WTC11 (cell line): ENCODE data around the gene RNF31. TPM values are rescaled to one million over a fixed set of nuclear protein-coding genes. Genes with fewer than 3 reads are reported as not detected.

Source experiments
- ATAC-seq: fragments of 200-7000 bp; cut with Tn5 transposase; 2 replicates; pipeline ENCODE4 v1.10.0; 2021; ENCODE audit warnings: mild to moderate bottlenecking, moderate library complexity
- CTCF ChIA-PET: fragments of 300-600 bp; sonication (Branson Sonifier 250); formaldehyde crosslinking; loops from one replicate; lab custom pipeline; 2021; ENCODE audit warnings: antibody characterized with exemption; lab: Charles Lee
- POLR2A ChIA-PET: fragments of 350-600 bp; sonication (Branson Sonifier 250); formaldehyde crosslinking; loops from one replicate; lab custom pipeline; 2021; ENCODE audit warnings: antibody characterized with exemption; lab: Charles Lee
- DNase-seq: peaks from one replicate; pipeline ENCODE4 v3.0.0; 2021; ENCODE audit warnings: low spot score
- H3K27ac Mint-ChIP-seq: 2 replicates; pipeline ENCODE4 v1.8.0; 2021; ENCODE audit warnings: mixed read lengths
- H3K27me3 Mint-ChIP-seq: 2 replicates; pipeline ENCODE4 v1.8.0; 2021; ENCODE audit warnings: low read depth, mild to moderate bottlenecking, moderate library complexity, mixed read lengths
- H3K36me3 Mint-ChIP-seq: 2 replicates; pipeline ENCODE4 v1.8.0; 2021; ENCODE audit warnings: mixed read lengths
- H3K4me1 Mint-ChIP-seq: 2 replicates; pipeline ENCODE4 v1.8.0; 2022; ENCODE audit warnings: mixed read lengths
- H3K4me3 Mint-ChIP-seq: 2 replicates; pipeline ENCODE4 v1.8.0; 2021; ENCODE audit warnings: mild to moderate bottlenecking, moderate library complexity, mixed read lengths
- H3K9me3 Mint-ChIP-seq: 2 replicates; pipeline ENCODE4 v1.8.0; 2021; ENCODE audit warnings: mixed read lengths
- AR ChIP-seq: fragments of 250-450 bp; sonication (Bioruptor Pico); IDR thresholded peaks from 2 replicates; pipeline ENCODE4 v1.9.0; 2021; ENCODE audit warnings: mild to moderate bottlenecking
- ARID4B ChIP-seq: sonication (generic); formaldehyde crosslinking; IDR thresholded peaks from 2 replicates; pipeline ENCODE4 v1.8.0; 2023; ENCODE audit warnings: missing genetic modification reagents, mild to moderate bottlenecking, borderline replicate concordance
- CREM ChIP-seq: sonication (generic); formaldehyde crosslinking; IDR thresholded peaks from 2 replicates; pipeline ENCODE4 v1.8.1; 2022; ENCODE audit warnings: mild to moderate bottlenecking, missing genetic modification reagents, moderate library complexity
- E2F1 ChIP-seq: sonication (generic); formaldehyde crosslinking; IDR thresholded peaks from 2 replicates; pipeline ENCODE4 v1.8.0; 2022; ENCODE audit warnings: mild to moderate bottlenecking, missing genetic modification reagents
- FOXK1 ChIP-seq: sonication (generic); formaldehyde crosslinking; IDR thresholded peaks from 2 replicates; pipeline ENCODE4 v1.8.0; 2022; ENCODE audit warnings: mild to moderate bottlenecking, moderate library complexity, missing genetic modification reagents
- HMGA2 ChIP-seq: fragments of 250-450 bp; sonication (Bioruptor Pico); IDR thresholded peaks from 2 replicates; pipeline ENCODE4 v1.4.0; 2021; ENCODE audit warnings: mild to moderate bottlenecking, moderate library complexity
- KAT7 ChIP-seq: sonication (generic); formaldehyde crosslinking; IDR thresholded peaks from 2 replicates; pipeline ENCODE4 v1.8.1; 2023; ENCODE audit warnings: missing genetic modification reagents, mild to moderate bottlenecking, borderline replicate concordance
- NFYB ChIP-seq: sonication (generic); formaldehyde crosslinking; conservative IDR thresholded peaks from 2 replicates; pipeline ENCODE4 v1.8.0; 2022; ENCODE audit warnings: low read depth, missing genetic modification reagents
- SP1 ChIP-seq: sonication (generic); formaldehyde crosslinking; conservative IDR thresholded peaks from 2 replicates; pipeline ENCODE4 v1.8.1; 2022; ENCODE audit warnings: missing genetic modification reagents
- TEAD4 ChIP-seq: sonication (generic); formaldehyde crosslinking; IDR thresholded peaks from 2 replicates; pipeline ENCODE4 v1.8.0; 2022; ENCODE audit warnings: mild to moderate bottlenecking, missing genetic modification reagents
- ZMAT4 ChIP-seq: fragments of 250-450 bp; sonication (Bioruptor Pico); IDR thresholded peaks from 2 replicates; pipeline ENCODE4 v1.9.0; 2021; ENCODE audit warnings: mild to moderate bottlenecking
- ZNF232 ChIP-seq: sonication (generic); formaldehyde crosslinking; IDR thresholded peaks from 2 replicates; pipeline ENCODE4 v1.8.0; 2022; ENCODE audit warnings: mild to moderate bottlenecking, missing genetic modification reagents
- ZNF263 ChIP-seq: sonication (generic); formaldehyde crosslinking; IDR thresholded peaks from 2 replicates; pipeline ENCODE4 v1.8.1; 2022; ENCODE audit warnings: low read depth, mild to moderate bottlenecking, moderate library complexity, missing genetic modification reagents
- ZNF416 ChIP-seq: fragments of 250-450 bp; sonication (Bioruptor Pico); IDR thresholded peaks from 2 replicates; pipeline ENCODE4 v1.9.0; 2021; ENCODE audit warnings: mild to moderate bottlenecking, inconsistent platforms
- ZNF423 ChIP-seq: fragments of 250-450 bp; sonication (Bioruptor Pico); IDR thresholded peaks from 2 replicates; pipeline ENCODE4 v2.1.2; 2022; ENCODE audit warnings: mild to moderate bottlenecking, moderate library complexity
- total RNA-seq: library from RNA; stranded (reverse); gene quantifications from 3 replicates; pipeline ENCODE4 v1.2.3, GENCODE V29; 2021

RNF31 gene
- total RNA-seq, 1 experiment from 2014 or later: 86.2 TPM

GRCh38 chr14:24157331-24157730 is 10.0 kb downstream of the RNF31 start:
- Mint-ChIP-seq H3K4me3 (no peak overlapping the region), H3K9me3 (no peaks in the 10 kb centered on the region), H3K27me3 (no peaks in the 10 kb centered on the region), H3K27ac (no peak overlapping the region), H3K36me3 (peaks cover 49% of the 10 kb centered on the region)
- POLR2A ChIA-PET: no interaction called here
- DNase-seq: no peak
- no peak for ATAC-seq
- no peak for TF ChIP-seq ZNF416 (CRISPR knock-in tag)
- no peak for TF ChIP-seq NFYB (CRISPR knock-in tag)
- no peak for TF ChIP-seq ZNF423
- no peak for TF ChIP-seq ZNF232
- TF ChIP-seq, all 79 proteins: peak for 0
- CTCF ChIA-PET: no interaction called here
- peaks cover 13% of the 10 kb centered on the region for H3K4me1 Mint-ChIP-seq

GRCh38 chr14:24159777-24160498 is 12.6 kb downstream of the RNF31 start:
- Mint-ChIP-seq H3K27me3 (no peaks in the 10 kb centered on the region), H3K4me1 (peaks cover 13% of the 10 kb centered on the region), H3K4me3 (no peak overlapping the region), H3K36me3 (peaks cover 44% of the 10 kb centered on the region), H3K27ac (no peak overlapping the region), H3K9me3 (no peaks in the 10 kb centered on the region)
- TF ChIP-seq E2F1 (CRISPR knock-in tag) (no peak), ZMAT4 (CRISPR knock-in tag) (no peak), ARID4B (CRISPR knock-in tag) (no peak), FOXK1 (CRISPR knock-in tag) (no peak)
- no peak for DNase-seq
- no peak for ATAC-seq
- POLR2A ChIA-PET: interaction anchor here (1.5 to 2.3 kb wide), 5 partner anchors 9 to 64 kb away, joined by 4 to 13 read pairs (median 7); partner anchors contain the start of genes DCAF11, IPO4, NRL and PSME2
- CTCF ChIA-PET: interaction anchor here (0.7 to 2.7 kb wide), 20 partner anchors 9 to 272 kb away, joined by 3 to 42 read pairs (median 14); partner anchors contain the start of genes CHMP4A, DCAF11, DHRS1 and IPO4

- ChIA-PET POLR2A (interaction anchor here (0.6 to 2.3 kb wide), 11 partner anchors 10 to 875 kb away, joined by 3 to 13 read pairs (median 5); partner anchors contain the start of genes DCAF11, EMC9, IPO4 and NRL), CTCF (interaction anchor here (0.9 to 2.7 kb wide), 35 partner anchors 9 to 271 kb away, joined by 3 to 55 read pairs (median 7); partner anchors contain the start of genes CHMP4A, CIDEB, DCAF11 and DHRS1)
- no peak for TF ChIP-seq ZNF263 (CRISPR knock-in tag)
- TF ChIP-seq KAT7: no peak
- TF ChIP-seq AR: no peak
- TF ChIP-seq SP1 (CRISPR knock-in tag): no peak
- no peak for TF ChIP-seq TEAD4 (CRISPR knock-in tag)
- TF ChIP-seq HMGA2 (CRISPR knock-in tag): no peak
- no peak for TF ChIP-seq CREM (CRISPR knock-in tag)
- Mint-ChIP-seq H3K4me1 (peaks cover 13% of the 10 kb centered on the region), H3K4me3 (no peak overlapping the region), H3K27ac (no peak overlapping the region), H3K27me3 (no peaks in the 10 kb centered on the region), H3K36me3 (peaks cover 40% of the 10 kb centered on the region), H3K9me3 (no peaks in the 10 kb centered on the region)
- DNase-seq (no peak), ATAC-seq (no peak)
Observed at GRCh38 chr14:24160499-24160849, 13.2 kb downstream of the RNF31 start.
